Transverse colon (tissue), 3 donors: ENCODE results near the gene CDK12.
"Not testable (repeated sequence)": the region's sequence is repeated elsewhere in the genome, so short reads cannot be mapped to it uniquely, and the experiment has no call there.

Experiments
- EP300 ChIP-seq: sonication (generic); formaldehyde crosslinking; IDR thresholded peaks from one replicate; pipeline ENCODE4 v1.6.1; 2017; ENCODE audit warnings: antibody characterized with exemption, low read depth
- TF ChIP-seq, protein P1 (sequence below), 5 experiments: fragments of 200-600 bp in 3 of 5; fragments of 450-650 bp in 2 of 5; sonication (generic) in 3 of 5; IDR thresholded peaks; 1 replicate in 2 of 5; 2 replicates in 3 of 5; pipeline ENCODE4 v1.5.1; 2016 to 2017; ENCODE audit warnings: antibody characterized with exemption in 5 of 5, inconsistent platforms in 3 of 5, mild to moderate bottlenecking in 2 of 5, moderate library complexity in 1 of 5

DNA sequence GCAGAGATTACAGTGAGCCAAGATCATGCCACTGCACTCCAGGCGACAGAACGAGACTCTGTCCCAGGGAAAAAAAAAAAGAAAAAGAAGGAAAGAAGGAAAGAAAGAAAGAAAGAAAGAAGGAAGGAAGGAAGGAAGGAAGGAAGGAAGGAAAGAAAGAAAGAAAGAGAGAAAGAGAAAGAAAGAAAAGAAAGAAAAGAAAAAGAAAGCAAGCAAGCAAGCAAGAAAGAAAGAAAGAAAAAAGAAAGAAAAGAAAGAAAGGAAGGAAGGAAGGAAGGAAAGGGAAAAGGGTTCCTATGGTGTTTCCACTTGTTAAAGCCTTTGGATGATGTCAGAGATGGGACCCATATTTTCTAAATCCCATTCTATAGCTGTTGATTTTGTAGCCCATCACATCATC lies 21.4 kb upstream of the CDK12 start:
- TF ChIP-seq, protein P1, sequence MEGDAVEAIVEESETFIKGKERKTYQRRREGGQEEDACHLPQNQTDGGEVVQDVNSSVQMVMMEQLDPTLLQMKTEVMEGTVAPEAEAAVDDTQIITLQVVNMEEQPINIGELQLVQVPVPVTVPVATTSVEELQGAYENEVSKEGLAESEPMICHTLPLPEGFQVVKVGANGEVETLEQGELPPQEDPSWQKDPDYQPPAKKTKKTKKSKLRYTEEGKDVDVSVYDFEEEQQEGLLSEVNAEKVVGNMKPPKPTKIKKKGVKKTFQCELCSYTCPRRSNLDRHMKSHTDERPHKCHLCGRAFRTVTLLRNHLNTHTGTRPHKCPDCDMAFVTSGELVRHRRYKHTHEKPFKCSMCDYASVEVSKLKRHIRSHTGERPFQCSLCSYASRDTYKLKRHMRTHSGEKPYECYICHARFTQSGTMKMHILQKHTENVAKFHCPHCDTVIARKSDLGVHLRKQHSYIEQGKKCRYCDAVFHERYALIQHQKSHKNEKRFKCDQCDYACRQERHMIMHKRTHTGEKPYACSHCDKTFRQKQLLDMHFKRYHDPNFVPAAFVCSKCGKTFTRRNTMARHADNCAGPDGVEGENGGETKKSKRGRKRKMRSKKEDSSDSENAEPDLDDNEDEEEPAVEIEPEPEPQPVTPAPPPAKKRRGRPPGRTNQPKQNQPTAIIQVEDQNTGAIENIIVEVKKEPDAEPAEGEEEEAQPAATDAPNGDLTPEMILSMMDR (IDR thresholded peaks at IDR 0.05): not testable (repeated sequence)
- TF ChIP-seq EP300: not testable (repeated sequence)
